Neural crest cell (in vitro differentiated cells): ENCODE measurements around the gene USP35. TPM values are rescaled to one million over a fixed set of nuclear protein-coding genes. Genes with fewer than 3 reads are reported as not detected.

Experiments used
- DNase-seq: peaks from one replicate; pipeline ENCODE4 v3.0.0; 2021; ENCODE audit warnings: low read depth, mixed read lengths, low spot score
- H3K27ac Mint-ChIP-seq: one replicate; pipeline ENCODE4 v1.8.0; 2021; ENCODE audit warnings: mild to moderate bottlenecking, mixed read lengths; ENCODE audit not compliant: unreplicated experiment
- H3K27me3 Mint-ChIP-seq: 2 replicates; pipeline ENCODE4 v1.8.0; 2021; ENCODE audit warnings: low read depth, mild to moderate bottlenecking, mixed read lengths
- H3K36me3 Mint-ChIP-seq: 2 replicates; pipeline ENCODE4 v1.8.0; 2021; ENCODE audit warnings: low read depth, mild to moderate bottlenecking, mixed read lengths
- H3K4me1 Mint-ChIP-seq: 2 replicates; pipeline ENCODE4 v1.8.0; 2021; ENCODE audit warnings: mixed read lengths
- H3K4me3 Mint-ChIP-seq: one replicate; pipeline ENCODE4 v1.8.0; 2021; ENCODE audit warnings: mild to moderate bottlenecking, mixed read lengths
- H3K9me3 Mint-ChIP-seq: 2 replicates; pipeline ENCODE4 v1.8.0; 2021; ENCODE audit warnings: mixed read lengths
- CTCF ChIP-seq: fragments of 200-600 bp; sonication (generic); conservative IDR thresholded peaks from 2 replicates; pipeline ENCODE4 v1.5.0; 2021; ENCODE audit warnings: antibody characterized with exemption, mild to moderate bottlenecking
- total RNA-seq: library from RNA; stranded (reverse); gene quantifications from 2 replicates; pipeline ENCODE4 v1.2.1, GENCODE V29; 2021

The USP35 gene
- total RNA-seq, 1 donor from 2014 or later = 11.1 TPM

GRCh38 chr11:78190374-78190773 lies 1.7 kb downstream of the USP35 start:
- TF ChIP-seq CTCF = no peak
- Mint-ChIP-seq H3K27ac (no peak overlapping the region), H3K9me3 (no peaks in the 10 kb centered on the region), H3K4me1 (peaks cover 62% of the 10 kb centered on the region), H3K36me3 (no peaks in the 10 kb centered on the region), H3K27me3 (no peaks in the 10 kb centered on the region), H3K4me3 (peak overlapping the region; percentile 100)
- no peak for DNase-seq

GRCh38 chr11:78190871-78191538 lies 2.3 kb downstream of the USP35 start:
- H3K4me3 Mint-ChIP-seq = peak overlapping the region; percentile 100
- DNase-seq = no peak
- H3K36me3 Mint-ChIP-seq = no peaks in the 10 kb centered on the region
- no peak for TF ChIP-seq CTCF
- H3K27me3 Mint-ChIP-seq = no peaks in the 10 kb centered on the region
- no peak overlapping the region for H3K27ac Mint-ChIP-seq
- no peaks in the 10 kb centered on the region for H3K9me3 Mint-ChIP-seq
- peaks cover 62% of the 10 kb centered on the region for H3K4me1 Mint-ChIP-seq

GRCh38 chr11:78192223-78192719 lies 3.6 kb downstream of the USP35 start:
- no peak for TF ChIP-seq CTCF
- no peak for DNase-seq
- no peaks in the 10 kb centered on the region for H3K27me3 Mint-ChIP-seq
- H3K27ac Mint-ChIP-seq = peak overlapping the region; percentile 19
- peak overlapping the region; percentile 69 for H3K4me3 Mint-ChIP-seq
- no peaks in the 10 kb centered on the region for H3K36me3 Mint-ChIP-seq
- no peaks in the 10 kb centered on the region for H3K9me3 Mint-ChIP-seq
- H3K4me1 Mint-ChIP-seq = peaks cover 54% of the 10 kb centered on the region

- Mint-ChIP-seq H3K36me3 (no peaks in the 10 kb centered on the region), H3K27me3 (no peaks in the 10 kb centered on the region), H3K9me3 (no peaks in the 10 kb centered on the region), H3K4me3 (peak overlapping the region; percentile 69), H3K4me1 (peaks cover 48% of the 10 kb centered on the region), H3K27ac (no peak overlapping the region)
- TF ChIP-seq CTCF = no peak
- no peak for DNase-seq
These were observed 4.2 kb downstream of the USP35 start for GRCh38 chr11:78192911-78193351.

GRCh38 chr11:78193806-78194205 lies 5.1 kb downstream of the USP35 start:
- TF ChIP-seq CTCF = no peak
- H3K9me3 Mint-ChIP-seq = no peaks in the 10 kb centered on the region
- DNase-seq = no peak
- H3K36me3 Mint-ChIP-seq = no peaks in the 10 kb centered on the region
- H3K27me3 Mint-ChIP-seq = no peaks in the 10 kb centered on the region
- H3K4me1 Mint-ChIP-seq = peaks cover 44% of the 10 kb centered on the region
- peak overlapping the region; percentile 13 for H3K4me3 Mint-ChIP-seq
- H3K27ac Mint-ChIP-seq = no peak overlapping the region
